ENCODE measurements around the gene ANKRD16.

The ANKRD16 gene

DNA sequence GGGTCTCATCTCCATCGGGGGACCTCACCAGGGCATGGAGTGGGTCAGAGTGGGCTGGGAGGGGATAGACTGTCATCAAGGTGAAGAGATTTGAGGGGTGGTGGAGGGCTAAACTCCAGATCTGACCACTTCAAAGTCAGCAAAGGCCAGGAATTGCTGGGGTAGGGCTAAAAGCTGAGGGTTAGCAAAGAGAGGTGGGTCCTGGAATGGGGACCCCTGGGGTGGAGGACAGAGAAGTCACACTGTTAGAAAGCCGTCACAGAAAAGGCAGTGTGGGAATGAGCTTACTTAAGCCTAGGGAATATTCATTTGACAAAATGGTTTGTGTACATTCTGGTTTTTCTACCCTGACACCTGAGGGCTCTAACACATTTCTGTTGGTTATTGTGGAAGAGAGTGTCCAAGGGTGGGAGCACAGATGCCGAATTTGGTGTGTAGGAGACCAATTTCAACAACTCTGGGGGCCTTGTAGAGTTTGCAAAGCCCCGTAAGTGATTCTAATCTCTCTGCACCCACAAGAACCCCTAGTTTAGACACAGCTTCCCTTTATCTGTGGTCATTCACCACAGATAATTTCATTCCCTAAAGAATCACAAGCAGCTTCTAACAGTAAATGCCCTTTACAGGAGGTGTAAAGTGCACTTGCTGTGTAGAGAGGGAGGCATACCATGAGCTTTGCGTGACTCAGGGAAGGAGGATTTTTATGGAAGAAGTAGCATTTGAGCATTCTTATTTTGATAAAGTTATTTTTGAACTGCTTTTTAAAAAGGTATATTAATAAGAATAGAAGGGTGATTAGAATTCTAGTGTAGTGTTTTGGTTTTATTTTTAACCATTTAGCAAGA lies 6.7 kb upstream of the ANKRD16 start:
- TF ChIP-seq, protein P1, sequence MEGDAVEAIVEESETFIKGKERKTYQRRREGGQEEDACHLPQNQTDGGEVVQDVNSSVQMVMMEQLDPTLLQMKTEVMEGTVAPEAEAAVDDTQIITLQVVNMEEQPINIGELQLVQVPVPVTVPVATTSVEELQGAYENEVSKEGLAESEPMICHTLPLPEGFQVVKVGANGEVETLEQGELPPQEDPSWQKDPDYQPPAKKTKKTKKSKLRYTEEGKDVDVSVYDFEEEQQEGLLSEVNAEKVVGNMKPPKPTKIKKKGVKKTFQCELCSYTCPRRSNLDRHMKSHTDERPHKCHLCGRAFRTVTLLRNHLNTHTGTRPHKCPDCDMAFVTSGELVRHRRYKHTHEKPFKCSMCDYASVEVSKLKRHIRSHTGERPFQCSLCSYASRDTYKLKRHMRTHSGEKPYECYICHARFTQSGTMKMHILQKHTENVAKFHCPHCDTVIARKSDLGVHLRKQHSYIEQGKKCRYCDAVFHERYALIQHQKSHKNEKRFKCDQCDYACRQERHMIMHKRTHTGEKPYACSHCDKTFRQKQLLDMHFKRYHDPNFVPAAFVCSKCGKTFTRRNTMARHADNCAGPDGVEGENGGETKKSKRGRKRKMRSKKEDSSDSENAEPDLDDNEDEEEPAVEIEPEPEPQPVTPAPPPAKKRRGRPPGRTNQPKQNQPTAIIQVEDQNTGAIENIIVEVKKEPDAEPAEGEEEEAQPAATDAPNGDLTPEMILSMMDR (IDR thresholded peaks at IDR 0.05; ENCODE audit: low read depth, low read length) = no peak

DNA sequence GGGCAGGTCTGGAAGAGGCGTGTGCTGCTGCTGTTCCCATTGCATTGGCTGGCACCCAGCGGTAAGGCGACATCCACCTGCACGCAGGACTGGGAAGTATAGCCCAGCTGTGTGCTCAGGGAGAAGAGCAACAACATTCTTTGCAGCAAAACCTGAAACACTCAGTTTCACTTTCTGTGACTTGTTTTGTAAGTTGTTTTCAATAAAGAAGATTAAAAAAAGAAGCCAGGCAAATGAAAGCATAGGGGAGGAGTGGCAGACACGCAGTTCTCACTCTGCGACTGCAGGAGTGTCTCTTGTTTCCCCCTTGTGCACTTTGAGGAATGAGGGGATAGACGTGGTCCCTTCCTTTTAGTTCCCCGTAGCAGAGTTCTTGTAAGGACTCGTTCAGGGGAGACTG lies 6.1 kb upstream of the ANKRD16 start:
- H3K4me3 ChIP-seq (ENCODE audit: low read depth, low read length) = no peak overlapping the region
- TF ChIP-seq, protein P1 (IDR thresholded peaks at IDR 0.05; ENCODE audit: low read depth, low read length) = no peak

More for the DNA sequence above, 6.7 kb upstream of the ANKRD16 start:
- no peak overlapping the region for H3K4me3 ChIP-seq (ENCODE audit: low read depth, low read length)

DNA sequence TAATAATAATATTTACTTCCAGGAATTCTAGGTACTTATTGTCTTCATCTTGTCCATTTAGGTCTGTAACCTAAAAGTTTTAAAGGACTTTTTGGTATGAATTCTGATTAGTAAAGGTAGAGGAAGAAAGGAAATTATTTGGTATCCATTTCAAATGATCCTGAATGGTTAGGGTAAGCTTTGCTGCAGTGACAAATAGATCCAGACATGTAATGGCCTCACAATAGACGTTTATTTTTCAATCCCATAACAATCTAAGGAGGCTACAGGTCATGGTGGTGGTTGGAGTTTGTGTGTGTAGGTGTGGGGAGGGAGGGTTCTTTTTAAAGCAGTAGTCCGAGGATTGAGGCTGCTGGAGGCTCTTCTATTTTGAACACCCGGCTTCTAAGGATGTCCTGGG lies 5.7 kb upstream of the ANKRD16 start:
- TF ChIP-seq, protein P1 (IDR thresholded peaks at IDR 0.05; ENCODE audit: low read depth, low read length) = no peak
- no peak overlapping the region for H3K4me3 ChIP-seq (ENCODE audit: low read depth, low read length)

DNA sequence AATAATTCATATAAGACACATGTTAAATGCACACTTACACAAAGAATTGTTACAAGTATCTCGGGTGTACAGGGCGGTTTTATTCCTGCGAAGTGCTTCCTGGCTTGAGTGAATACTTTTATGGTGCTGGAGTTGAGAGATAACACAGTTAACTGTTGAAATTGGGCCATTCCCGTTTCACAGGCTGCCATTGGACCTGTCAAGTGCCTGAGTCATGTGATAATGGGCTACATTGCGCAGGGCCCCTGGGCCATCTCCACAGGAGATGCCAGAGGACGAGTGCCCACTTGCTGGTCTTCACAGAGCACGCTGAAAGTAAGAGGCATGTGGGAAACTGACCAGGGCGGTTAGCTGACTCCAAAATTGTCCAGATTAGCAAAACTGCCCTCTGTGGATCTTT lies 5.2 kb upstream of the ANKRD16 start:
- no peak overlapping the region for H3K4me3 ChIP-seq (ENCODE audit: low read depth, low read length)
- TF ChIP-seq, protein P1 (IDR thresholded peaks at IDR 0.05; ENCODE audit: low read depth, low read length) = no peak

DNA sequence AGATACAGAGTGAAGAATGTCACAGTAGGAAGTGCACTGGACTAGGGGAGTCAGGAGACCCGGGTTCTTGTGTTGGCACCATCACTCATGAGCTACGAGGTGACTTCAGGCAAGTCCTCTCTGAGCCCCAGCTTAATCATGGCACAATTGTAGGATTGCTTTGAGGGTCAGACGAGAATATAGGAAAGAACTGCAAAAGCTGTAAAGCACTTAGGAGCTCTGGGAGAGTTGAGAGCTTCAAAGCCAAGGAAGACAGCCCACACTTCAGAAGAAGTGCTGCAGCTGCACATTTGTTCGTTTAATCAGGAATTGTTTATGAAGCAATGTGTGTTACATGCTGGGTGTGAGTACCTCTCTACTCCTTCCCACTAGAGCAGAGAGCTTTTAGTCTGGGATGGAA lies 4.7 kb upstream of the ANKRD16 start:
- TF ChIP-seq, protein P1 (IDR thresholded peaks at IDR 0.05; ENCODE audit: low read depth, low read length) = no peak
- no peak overlapping the region for H3K4me3 ChIP-seq (ENCODE audit: low read depth, low read length)

DNA sequence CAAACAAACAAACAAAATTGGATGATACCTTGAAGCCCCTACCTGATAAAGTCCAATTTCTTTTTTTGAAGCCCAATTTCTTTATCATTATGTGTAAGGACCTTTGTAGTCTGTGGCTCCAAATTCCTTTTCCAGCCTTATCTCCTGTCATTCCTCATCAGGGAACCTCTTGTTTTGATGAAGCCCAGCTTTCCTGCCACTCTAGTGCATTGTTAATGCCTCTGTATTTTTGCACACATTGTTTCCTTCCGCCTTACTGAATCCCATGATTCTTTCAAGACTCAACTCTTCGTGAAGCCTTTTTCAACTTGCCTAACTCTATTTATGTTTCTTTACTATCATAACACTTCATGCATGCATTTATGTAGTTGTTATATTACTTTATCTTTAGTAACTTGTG lies 3.6 kb upstream of the ANKRD16 start:
- TF ChIP-seq, protein P1 (IDR thresholded peaks at IDR 0.05; ENCODE audit: low read depth, low read length) = no peak

DNA sequence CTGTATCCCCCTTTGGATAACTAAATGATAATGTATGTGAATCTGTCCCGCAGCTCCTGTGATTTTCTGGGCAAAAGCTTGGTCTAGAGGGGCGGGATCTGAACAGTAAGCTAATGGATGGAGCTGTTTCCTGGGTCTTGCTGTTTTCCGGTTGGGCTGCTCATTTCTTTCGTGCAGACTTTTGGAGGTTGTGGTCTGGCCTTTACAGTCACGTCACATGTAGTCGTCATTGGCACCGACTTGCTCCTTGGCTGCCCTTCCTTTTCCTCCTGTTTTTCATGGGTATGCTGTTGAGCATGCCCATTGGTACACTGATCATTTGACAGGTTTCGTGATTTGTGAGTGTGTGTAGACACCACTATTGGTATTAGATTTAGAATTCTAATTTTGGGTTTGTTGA lies 2.3 kb upstream of the ANKRD16 start:
- TF ChIP-seq, protein P1 (IDR thresholded peaks at IDR 0.05; ENCODE audit: low read depth, low read length) = no peak
- H3K4me3 ChIP-seq (ENCODE audit: low read depth, low read length) = no peak overlapping the region

More for the DNA sequence above, 3.6 kb upstream of the ANKRD16 start:
- H3K4me3 ChIP-seq (ENCODE audit: low read depth, low read length) = no peak overlapping the region

Measured in WI38 (cell line).